HG03469 (cell line): ENCODE results near the gene BGN.

Experiments used
- ATAC-seq: cut with Tn5 transposase; IDR thresholded peaks from one replicate; pipeline ENCODE4 v1.9.1; 2021; ENCODE audit warnings: mild to moderate bottlenecking, moderate library complexity, moderate number of reproducible peaks; ENCODE audit not compliant: unreplicated experiment

Gene BGN

GRCh38 chrX:153524234-153524633 is 29.5 kb downstream of the BGN start:
- no peak for ATAC-seq

DNA sequence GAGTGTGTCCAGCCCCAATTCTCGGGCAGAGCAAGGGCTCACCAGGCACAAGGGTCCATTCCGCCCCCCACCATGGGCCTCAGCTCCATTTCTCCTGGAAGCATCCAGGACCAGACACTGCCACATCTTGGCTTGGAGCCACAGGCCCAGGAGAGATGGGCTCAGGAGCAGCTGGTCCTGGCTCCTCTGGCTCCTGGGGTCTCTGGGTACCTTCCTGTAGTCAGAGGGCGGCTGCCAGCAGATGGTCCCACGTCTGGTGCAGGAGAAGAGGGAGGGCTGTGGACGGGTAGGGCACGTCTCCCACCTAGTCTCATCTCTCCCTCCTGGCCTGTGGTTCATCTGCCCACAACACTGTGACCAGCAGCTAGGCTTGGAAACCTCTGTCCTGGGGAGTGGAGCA is 30.7 kb downstream of the BGN start:
- no peak for ATAC-seq

GRCh38 chrX:153526042-153526441 is 31.3 kb downstream of the BGN start:
- no peak for ATAC-seq

GRCh38 chrX:153526801-153527200 is 32.0 kb downstream of the BGN start:
- ATAC-seq, result no peak

GRCh38 chrX:153527208-153527607 is 32.4 kb downstream of the BGN start:
- no peak for ATAC-seq

GRCh38 chrX:153530411-153531129 is 35.8 kb downstream of the BGN start:
- ATAC-seq, result no peak

DNA sequence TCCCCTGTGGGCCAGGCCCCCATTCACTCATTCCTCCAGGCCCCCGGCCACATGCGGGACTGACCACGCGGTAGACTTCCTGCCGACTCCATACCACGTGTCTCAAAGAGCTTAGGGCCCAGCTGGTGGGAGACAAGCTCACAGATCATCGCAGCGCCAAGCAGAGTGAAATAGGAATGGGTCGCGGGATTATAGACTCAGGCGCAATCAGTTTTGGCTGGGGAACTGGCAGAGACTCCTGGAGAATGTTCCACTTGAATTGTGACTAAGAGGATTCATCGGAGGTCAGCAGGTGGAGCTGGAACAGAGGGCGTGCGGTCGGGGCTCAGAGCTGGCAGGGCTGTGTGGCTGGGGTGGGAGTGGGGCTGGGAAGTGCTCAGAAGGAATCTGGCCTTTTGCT is 38.3 kb downstream of the BGN start:
- ATAC-seq, result no peak

DNA sequence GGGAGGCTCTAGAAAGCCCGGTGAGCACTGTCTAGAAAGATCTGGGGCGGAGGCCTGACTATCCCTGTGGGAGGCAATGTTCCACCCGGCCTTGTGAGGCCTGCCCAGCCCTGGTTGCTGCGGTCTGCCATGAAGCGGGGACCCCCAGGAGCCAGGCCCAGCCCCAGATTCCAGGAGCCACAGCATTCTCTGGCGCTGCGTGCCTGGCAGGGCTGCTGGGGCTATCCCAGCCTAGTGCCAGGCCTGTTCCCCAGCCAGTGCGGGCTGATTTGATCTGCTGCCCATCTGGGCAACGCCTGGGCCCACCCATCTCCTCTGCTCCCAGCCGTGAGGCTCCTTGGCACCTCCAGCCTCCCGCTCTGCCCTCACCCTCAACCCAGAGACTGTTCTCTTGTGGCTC is 42.3 kb downstream of the BGN start:
- ATAC-seq, result no peak

- no peak for ATAC-seq
Observed at GRCh38 chrX:153537526-153538295, 42.9 kb downstream of the BGN start.

DNA sequence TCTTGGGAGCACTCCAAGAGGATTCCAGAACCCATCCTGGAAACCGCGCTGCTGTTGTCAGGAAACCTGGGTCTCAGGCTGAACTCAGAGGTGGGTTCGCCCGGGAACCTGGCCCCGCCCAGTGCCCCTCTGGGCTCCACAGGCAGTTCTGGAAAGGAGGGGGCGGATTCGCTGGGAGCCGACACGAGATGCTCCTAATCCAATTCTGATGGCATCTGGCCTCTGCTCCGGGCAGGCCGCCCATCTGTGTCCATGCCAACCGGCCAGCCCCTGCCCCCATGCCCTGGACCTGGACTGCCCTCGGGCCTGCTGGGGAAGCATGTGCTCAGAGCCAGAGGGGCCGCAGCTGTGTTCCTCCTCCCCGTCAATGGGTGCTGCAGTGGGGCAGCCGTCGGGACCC is 43.6 kb downstream of the BGN start:
- ATAC-seq, result no peak

DNA sequence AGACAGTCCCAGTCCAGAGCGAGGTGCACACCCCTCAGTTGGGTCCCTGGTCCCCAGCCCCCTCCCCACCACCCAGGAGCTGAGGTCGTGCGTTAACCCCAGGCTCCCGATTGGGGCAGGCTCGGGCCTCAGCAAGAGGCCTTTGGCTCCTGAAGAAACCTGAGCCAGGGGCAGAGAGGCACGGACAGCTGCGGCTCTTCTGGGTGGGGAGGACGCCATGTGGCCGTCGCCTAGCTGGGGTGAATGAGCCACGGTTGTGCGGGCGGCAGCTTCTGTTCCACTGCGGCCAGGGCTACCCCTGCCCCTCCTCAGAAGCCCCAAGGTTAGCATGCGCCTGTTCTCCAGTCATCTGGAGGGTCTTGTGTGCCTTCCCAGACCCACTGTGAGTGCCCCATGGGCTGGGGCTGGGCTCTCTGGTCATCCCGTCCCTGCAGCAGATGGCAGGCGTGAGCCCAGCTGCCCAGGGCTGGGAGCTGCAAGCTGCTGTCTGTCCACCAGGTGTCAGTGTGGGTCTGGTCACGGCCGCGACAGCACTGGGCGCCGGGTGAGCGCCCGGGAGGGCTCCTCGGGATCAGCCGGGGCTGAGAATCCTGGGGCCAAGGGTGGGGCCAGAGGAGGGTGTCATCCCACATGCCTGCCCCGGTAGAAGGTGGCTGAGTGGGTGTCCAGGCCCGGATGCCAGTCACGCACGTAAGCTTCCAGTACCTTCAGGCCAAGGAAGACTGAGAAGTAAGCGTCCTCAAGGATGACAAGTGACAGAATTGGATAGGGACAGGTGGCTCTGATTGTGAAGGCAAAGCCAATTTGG is 44.6 kb downstream of the BGN start:
- ATAC-seq, result no peak

DNA sequence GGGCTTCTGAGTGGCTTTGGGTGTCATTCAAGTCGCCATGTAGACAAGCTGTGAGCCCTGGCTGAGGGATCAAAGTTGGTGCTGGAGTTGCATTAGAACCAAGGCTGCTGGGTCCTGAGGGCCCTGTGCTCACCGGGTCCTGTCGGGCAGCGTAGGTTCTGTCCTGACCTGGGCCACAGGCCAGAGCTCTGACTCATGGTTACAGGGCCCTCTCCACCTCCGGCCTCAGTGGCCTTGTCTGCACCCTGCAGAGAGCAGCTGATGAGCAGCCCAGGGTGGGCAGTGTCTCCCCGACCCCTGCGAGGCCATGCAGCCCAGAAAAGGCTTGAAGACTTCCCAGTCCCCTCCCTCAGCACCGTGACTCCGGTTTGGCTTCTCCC is 45.2 kb downstream of the BGN start:
- no peak for ATAC-seq

GRCh38 chrX:153544727-153545126 is 49.9 kb downstream of the BGN start:
- no peak for ATAC-seq

DNA sequence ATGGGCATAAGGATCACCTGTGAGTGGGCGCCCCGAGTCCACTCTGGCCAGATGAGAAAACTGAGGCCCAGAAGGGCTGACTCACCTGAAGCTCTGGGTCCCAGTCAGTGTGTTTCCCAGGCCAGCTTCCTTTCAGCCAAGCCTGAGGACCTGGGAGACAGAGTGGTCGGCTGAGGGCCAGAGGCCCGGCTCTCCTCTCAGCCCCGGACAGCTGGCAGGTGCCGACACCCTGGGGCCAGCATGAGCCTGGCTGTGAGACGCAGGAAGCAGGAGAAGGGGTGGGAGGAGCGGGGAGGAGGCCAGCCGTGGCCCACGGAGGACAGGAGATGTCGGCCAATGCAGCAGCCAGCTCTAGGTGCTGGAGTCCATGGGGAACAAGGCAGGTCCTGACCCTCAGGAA is 51.6 kb downstream of the BGN start:
- no peak for ATAC-seq

GRCh38 chrX:153547195-153547594 is 52.4 kb downstream of the BGN start:
- no peak for ATAC-seq

- ATAC-seq, result no peak
Observed at GRCh38 chrX:153549231-153549630, 54.5 kb downstream of the BGN start.

- ATAC-seq, result no peak
Observed at GRCh38 chrX:153549807-153550206, 55.0 kb downstream of the BGN start.

DNA sequence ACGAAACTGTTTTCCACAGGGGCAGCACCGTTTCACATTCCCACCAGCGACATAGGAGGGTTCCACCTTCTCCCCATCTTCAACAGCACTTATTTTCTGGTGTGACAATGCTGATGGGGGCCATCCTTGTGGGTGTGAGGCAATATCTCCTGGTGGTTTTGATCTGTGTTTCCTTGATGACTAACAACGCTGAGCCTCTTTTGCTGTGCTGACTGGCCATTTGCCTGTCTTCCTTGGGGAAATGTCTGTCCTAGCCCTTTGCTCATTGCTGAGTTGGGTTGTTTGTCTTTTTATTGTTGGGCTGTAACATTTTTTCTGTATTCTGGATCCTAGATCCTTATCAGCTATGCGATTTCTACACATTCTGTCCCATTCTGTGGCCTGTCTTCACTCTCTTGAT is 56.4 kb downstream of the BGN start:
- ATAC-seq, result no peak

DNA sequence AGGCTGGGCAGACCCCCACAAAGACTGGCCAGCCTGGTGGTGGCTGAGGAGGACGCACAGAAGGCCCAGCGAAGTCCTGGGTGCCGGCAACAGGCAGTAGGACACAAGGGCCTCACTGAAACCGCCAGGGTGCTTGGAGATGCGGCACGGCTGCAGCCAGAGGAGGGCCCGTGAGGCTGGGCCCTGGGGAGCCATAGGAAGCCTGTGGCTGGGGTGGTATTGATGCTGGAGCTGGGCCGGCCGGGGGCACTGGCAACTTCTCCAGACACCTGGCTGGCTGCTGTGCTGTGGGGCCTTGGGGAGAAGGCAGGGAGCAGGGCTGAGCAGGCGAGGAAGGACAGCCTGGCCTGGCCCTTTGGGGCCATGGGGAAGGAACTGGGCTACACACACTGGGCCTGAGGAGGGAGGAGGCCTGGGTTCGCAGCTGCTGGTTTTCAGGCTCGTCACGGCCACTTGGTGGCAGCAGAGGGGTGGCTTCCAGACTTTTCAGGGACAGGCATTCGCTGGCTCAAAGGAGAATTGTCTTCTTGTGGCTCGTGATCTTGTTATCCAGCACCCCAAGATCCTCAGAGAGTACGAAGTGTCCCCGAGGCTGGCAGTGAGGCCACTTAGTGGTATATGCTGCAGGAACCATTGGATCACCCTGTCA is 59.9 kb downstream of the BGN start:
- no peak for ATAC-seq

DNA sequence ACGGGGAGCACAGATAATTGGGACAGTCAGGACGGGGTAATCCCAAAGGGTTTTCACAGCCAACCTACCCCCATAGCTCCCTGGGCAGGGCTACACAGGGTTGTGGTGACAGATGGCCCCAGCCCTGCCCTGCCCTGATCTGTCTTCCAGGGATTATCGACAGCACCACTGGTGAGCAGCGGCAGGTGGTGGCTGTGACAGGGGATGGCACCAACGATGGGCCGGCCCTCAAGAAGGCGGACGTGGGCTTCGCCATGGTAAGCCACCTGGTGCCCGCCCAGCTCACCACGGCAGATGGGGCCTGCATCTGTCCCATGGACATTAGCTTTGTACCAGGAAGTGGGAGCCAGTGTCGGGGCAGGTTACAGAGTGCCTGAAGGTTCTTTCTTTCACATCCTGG is 62.0 kb downstream of the BGN start:
- no peak for ATAC-seq

- ATAC-seq, result no peak
Observed at GRCh38 chrX:153557618-153558355, 63.0 kb downstream of the BGN start.
